ENCODE data around the gene C1orf52.
"Not testable (repeated sequence)": the region's sequence is repeated elsewhere in the genome, so short reads cannot be mapped to it uniquely, and the experiment has no call there.

C1orf52 gene

GRCh38 chr1:85277802-85278201 is 18.3 kb upstream of the C1orf52 start:
- DNase-seq: no peak

DNA sequence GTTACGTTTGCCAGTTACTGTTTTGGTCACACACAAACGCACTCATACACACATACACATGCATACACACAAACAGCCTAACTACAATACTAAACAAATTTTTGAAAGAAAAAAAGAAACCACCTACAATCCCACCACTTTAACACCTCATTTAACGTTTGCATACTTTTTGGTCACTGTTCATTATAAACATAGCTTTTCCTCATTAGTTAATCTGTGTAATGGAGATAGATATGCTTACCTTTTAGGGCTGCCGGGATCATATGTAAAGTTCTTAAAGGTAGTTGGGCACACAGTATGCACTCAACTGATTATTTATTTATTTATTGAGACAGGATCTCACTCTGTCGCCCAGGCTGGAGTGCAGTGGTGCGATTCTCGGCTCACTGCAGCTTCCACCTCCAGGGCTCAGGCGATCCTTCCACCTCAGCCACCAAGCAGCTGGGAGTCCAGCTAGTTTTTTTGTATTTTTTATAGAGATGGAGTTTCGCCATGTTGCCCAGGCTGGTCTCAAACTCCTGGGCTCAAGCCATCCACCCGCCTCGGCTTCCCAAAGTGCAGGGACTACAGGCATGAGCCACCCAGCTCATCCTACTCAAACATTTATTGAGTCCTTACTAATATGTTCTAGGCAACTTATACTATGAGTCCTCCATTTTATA is 17.6 kb upstream of the C1orf52 start:
- DNase-seq: no peak

DNA sequence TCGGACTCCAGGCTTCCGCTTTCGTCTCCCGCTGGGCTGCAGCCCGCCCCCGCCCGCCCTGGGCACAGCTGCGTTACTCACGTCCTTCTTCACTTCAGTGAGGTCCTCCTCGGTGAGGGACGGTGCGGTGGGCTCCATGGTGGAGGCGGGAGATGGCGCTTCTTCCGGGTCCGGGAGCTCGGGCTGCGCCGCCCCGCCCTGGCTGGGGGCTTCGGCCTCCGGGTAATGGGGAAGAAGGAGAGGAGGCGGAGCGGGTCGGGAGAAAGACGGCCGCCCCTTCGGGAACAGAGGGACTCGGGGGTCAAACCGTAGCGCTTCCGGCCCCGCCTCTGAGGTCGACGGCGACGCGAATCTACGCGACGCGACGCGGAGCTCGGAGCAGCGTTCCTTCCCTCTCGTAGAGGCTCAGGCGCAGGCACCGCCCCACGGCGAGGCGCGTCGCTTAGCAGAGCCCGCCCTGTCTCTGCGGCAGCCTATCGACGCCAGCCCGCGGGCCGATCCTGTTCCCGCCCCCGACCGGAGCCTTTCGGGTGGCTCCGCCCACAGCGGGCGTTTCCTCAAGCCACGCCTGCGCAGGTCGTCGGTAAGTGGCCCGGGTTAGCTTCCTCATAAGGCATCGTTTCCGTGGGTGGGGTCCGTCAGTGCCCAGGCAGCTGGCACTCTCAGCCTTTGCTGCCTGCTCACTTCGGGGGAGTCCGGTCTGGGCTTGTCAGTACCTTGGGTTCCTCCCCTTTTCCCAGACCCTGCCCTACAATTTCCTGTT is 16.9 kb upstream of the C1orf52 start, which contains the start of gene BCL10:
Gene BCL10 (minus strand): TSS at position 418 of the 763 bp plus-strand sequence. CDS start 280 bp downstream, at position 138.
- peak; percentile 99 for DNase-seq

DNA sequence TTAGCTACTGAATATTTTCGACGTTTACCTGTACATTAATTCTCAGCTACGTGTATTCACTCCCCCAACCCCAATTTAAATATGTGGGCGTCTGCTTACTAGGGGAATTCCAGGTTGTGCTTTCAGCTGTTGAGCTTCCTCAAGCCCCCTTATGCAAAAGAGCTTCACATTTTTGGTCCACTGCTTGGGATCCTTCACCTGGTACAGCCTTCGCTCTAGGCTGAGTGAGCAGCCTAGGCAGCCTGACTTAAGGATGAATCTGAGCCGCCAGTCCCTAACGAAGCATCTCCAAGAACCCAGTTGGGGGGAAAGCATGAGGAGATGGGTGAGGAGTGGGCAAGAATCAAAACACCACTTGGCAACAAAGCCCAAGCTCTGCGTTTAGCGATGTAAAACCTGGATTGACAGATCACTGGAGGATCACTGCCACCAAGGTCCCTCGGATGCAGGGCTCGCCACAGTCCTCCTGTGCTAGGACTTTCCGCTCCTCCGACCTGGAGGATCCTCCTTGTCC is 16.3 kb upstream of the C1orf52 start:
- DNase-seq: no peak

GRCh38 chr1:85274969-85275453 is 15.5 kb upstream of the C1orf52 start:
- DNase-seq: peak; percentile 79

DNA sequence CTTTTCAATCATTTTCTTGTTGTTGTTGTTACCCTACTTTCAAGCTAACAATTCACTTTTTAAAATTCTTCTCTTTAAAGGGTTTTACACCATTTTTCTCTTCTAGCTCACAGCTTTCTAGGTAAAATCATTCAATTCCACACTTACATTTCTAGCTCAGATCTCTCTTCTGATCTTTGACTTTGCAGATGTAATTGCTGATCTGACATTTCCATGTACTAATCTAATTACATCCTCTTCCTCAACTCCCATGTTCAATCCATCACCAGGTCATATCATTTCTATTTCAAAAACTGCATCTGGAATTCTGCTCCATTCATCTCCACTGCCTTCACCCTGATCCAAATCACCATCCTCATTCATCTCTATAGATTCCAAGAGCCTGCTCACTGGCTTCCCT is 13.9 kb upstream of the C1orf52 start:
- DNase-seq: no peak

DNA sequence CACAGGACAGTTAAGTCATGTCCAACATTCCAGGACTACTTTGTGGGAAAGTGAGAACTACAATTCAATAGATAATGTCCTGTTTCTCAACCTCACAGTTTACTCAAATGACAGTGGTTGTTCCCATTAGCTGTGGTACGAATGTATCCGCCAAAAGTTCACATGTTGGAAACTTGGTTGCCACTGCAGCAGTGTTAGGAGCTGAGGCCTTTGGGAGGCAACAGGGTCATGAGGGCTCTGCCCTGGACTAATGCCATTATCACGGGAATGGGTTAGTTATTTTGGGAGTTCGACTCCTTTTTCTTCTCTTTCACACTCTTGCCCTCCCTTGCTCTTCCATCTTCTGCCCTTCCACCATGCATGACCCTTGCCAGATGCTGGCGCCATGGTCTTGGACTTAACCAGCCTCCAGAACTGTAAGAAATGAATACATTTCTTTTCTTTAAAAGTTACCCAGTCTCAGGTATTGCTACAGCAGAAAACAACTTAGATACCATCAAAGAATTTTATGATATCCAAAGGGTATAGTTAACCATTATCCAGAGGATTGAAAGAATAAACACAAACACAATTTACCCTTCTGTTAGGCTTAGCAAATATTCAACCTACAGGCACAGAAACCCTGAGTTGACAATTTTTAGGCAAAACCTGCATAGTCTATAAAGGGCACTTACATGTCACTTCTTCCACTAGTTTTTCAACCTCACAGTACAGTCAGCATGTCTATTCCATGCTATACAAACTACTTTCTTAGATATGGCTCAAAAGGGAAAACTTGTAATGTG is 9.5 kb upstream of the C1orf52 start:
- no peak for DNase-seq

DNA sequence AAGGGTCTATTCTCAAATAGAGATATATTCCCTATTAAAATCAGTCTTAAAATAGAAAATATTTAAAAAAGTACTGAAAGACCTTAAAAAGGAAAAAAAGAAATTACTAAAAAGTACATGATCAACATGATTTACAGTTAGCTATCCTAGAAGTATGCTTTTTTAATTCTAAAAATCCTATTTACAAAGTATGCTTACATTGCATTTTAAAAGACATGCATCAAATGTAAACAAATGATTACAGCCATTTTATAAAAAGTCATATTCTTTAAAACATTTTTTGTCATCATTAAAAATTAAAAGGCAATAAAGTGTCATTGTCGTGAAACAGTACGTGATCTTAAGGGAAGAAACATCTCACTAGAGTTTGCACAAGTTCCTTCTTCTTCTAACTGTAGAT is 7.9 kb upstream of the C1orf52 start:
- DNase-seq: no peak

GRCh38 chr1:85264150-85264549 is 4.7 kb upstream of the C1orf52 start:
- peak; percentile 19 for DNase-seq

DNA sequence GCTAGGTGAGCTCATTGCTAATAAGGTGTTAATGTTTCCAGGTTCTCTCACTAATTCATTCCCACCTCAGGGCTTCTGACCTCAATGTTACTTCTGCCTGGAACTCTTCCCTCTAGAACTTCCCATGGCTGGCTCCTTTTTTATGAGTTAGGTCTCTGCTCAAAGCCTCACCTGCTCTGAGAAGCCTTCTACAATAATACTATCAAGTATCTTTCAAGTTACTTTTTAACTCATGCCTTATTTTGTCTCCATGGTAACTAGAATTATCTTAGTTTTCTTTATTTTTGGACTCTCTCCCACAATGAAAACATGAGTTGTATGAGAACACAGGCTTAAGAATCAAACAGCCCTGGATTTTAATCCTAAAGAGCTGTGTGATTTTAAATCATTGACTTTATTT is 3.5 kb upstream of the C1orf52 start:
- no peak for DNase-seq

DNA sequence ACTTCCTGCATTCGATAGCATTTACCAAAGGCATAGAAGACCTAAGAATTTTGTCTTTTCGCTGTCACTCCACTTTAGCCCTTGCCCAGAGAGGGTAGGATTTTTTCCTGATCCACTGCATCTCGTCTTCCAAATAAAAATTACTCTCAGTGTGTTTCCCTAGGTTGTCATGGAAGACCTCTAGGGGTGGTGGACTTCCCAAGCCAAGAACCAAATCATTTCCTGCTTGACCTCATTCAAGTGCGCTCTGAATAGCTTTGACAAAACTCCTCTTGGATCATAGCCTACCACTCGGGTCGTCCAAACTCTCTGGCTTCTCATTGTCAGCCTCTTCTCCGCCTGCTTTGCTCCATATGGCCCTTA is 431 bp upstream of the C1orf52 start:
- no peak for DNase-seq

DNA sequence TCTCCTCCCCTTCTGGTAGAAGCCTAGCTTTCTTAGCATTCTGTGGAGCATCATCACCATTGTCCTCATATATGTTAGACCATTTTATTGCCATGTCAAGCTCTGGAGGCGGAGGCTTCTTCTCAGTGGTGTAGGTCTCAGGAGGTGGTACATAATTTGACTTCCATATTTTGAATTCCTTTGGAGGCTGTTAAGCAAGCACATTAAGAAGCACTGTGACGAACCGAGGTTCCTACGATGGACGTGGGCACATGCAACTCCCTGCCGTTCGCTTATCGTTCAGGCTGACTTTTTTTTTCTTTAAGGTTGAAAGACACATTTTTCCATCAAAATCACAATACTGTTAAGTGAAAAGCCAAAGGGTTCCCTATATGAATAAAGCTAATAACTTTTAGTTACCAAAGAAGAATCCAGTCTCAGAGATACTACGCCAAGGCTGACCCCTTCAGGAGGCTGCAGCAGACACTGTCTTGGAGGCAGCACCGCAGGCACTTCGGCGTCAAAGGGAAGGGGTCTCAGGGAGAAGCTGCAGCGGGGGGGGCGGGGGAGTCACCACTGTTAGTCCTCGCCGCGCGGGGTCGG is 835 bp downstream of the C1orf52 start:
- DNase-seq: peak; percentile 45

DNA sequence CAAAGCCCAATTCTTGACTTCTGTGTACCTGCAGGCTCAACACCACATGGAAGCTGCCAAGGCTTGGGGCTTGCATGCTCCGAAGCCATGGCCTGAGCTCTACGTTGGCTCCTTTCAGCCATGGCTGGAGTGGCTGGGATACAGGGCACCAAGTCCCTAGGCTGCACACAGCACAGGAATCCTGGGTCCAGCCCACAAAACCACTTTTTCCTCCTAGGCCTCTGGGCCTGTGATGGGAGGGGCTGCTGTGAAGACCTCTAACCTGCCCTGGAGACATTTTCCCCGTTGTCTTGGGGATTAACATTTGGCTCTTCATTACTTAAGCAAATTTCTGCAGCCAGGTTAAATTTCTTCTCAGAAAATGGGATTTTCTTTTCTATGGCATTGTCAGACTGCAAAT is 10.4 kb downstream of the C1orf52 start:
- not testable (repeated sequence) for DNase-seq

- no peak for DNase-seq
Measured at GRCh38 chr1:85245891-85246290, 13.6 kb downstream of the C1orf52 start.

DNA sequence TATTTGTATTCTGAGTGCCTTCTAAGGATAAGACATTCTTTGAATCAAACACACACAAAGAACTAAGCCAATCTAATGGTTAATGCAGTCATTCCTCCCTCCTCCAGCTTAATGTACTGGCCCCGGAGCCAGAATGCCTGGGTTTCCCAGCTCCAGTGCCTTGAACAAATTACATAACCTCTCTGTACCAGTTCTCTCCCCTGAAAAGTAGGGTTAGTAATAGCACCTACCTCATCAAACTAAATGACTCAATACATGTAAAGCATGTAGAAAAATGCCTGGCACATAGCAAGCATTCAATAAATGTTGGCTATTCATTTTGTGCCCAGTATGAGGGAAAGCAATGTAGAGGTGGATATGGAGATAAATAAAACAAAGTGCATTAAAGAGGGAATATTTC is 14.0 kb downstream of the C1orf52 start:
- peak; percentile 34 for DNase-seq

DNA sequence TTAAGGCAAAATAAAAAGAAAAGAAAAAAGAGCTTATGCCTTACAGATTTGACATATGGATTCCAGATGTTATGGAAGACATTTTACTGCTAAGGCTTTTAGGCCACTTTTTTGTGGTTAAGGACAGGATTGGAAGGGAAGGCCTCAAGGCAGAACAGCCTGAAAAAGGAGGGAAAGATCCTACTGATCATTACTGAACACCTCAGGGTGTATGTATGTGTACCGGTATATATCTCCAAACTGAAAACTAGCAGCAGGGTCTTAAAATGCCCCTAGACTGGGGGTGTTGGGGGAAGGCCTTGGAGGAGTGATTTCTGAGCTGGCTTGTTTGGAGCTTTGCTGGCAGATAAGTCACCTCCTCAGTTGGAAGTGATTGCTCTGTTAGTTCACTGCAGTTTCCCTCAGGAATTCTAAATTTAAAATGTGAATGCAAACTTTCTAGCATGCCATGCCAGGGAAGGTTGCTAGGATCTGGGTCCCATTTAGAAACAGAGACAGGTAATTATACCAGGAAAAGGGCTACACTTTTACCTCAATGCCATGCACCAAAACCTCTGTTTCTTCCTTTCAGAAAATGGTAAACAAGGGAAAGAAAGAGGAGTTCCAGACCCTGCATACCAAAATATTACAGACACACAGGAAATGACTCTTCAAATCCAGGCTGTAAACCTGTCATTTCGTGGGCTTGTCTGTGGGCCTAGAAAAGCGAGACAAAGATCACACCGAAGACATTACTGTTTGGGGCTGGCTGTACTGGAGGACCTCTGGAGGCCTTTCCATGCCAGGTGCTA is 15.0 kb downstream of the C1orf52 start:
- DNase-seq: peak; percentile 82

- no peak for DNase-seq
Measured at GRCh38 chr1:85243372-85243771, 16.1 kb downstream of the C1orf52 start.

- DNase-seq: no peak
Measured at GRCh38 chr1:85240643-85241042, 18.8 kb downstream of the C1orf52 start.

- peak; percentile 45 for DNase-seq
Measured at GRCh38 chr1:85240174-85240601, 19.3 kb downstream of the C1orf52 start.

- no peak for DNase-seq
Measured at GRCh38 chr1:85237613-85238012, 21.8 kb downstream of the C1orf52 start.

- DNase-seq: no peak
Measured at GRCh38 chr1:85230305-85230977, 29.0 kb downstream of the C1orf52 start.
